MM.1S (cell line): ENCODE results near the gene PI4K2A.

ENCODE experiments used
- EZH2 ChIP-seq: fragments of 300-600 bp; sonication (generic); optimal IDR thresholded peaks from 2 replicates; pipeline ENCODE3; 2017; ENCODE audit warnings: low read depth, mild to moderate bottlenecking, antibody characterized with exemption, low read length, mixed read lengths
- TF ChIP-seq, protein P1 (sequence below): fragments of 300-600 bp; sonication (generic); IDR thresholded peaks from 2 replicates; pipeline ENCODE4 v1.5.1; 2016; ENCODE audit warnings: antibody characterized with exemption, low read length, mixed read lengths

DNA sequence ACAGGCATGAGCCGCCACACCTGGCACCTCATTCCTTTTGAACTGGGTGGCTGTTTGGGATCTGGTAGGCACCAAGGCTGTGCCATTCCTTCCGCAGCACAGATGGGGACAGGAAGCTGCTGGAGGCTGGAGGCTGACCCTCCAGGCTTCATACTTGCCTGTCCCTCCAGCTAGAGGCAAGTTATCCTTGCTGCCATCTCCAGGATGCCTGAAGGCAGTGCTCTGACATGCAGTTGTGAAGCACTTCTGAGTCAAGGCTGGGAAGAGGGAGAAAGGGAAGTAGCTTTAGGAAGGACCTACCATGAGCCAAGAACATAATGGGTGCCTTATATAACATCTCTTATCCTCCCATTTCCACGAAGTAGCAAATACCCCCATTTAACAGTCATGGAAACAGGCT lies 82.5 kb downstream of the PI4K2A start:
- TF ChIP-seq, protein P1, sequence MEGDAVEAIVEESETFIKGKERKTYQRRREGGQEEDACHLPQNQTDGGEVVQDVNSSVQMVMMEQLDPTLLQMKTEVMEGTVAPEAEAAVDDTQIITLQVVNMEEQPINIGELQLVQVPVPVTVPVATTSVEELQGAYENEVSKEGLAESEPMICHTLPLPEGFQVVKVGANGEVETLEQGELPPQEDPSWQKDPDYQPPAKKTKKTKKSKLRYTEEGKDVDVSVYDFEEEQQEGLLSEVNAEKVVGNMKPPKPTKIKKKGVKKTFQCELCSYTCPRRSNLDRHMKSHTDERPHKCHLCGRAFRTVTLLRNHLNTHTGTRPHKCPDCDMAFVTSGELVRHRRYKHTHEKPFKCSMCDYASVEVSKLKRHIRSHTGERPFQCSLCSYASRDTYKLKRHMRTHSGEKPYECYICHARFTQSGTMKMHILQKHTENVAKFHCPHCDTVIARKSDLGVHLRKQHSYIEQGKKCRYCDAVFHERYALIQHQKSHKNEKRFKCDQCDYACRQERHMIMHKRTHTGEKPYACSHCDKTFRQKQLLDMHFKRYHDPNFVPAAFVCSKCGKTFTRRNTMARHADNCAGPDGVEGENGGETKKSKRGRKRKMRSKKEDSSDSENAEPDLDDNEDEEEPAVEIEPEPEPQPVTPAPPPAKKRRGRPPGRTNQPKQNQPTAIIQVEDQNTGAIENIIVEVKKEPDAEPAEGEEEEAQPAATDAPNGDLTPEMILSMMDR: no peak
- TF ChIP-seq EZH2: no peak
